Esophagus squamous epithelium (tissue), 4 donors: ENCODE measurements around the gene TTC5.
"Not testable (repeated sequence)": the region's sequence is repeated elsewhere in the genome, so short reads cannot be mapped to it uniquely, and the experiment has no call there.

Experiments
- CTCF ChIP-seq, 6 experiments: fragments of 450-650 bp in 4 of 6; fragments of 200-600 bp in 2 of 6; sonication (generic) in 2 of 6; IDR thresholded peaks; one replicate each; pipeline ENCODE4 v1.5.1; 2016 to 2019; ENCODE audit warnings: antibody characterized with exemption in 6 of 6, mild to moderate bottlenecking in 4 of 6, moderate library complexity in 4 of 6
- POLR2A ChIP-seq, 4 donors: fragments of 450-650 bp; IDR thresholded peaks; one replicate each; pipeline ENCODE4 v1.6.1; 2017; ENCODE audit warnings: antibody characterized with exemption in 4 of 4, mild to moderate bottlenecking in 4 of 4, moderate library complexity in 3 of 4

GRCh38 chr14:20341032-20341431, 35.3 kb upstream of the TTC5 start:
- TF ChIP-seq CTCF, POLR2A (IDR thresholded peaks at IDR 0.05): not testable (repeated sequence)
